ENCODE data around the gene DYNLRB2.

- no peak for TF ChIP-seq CTCF (IDR thresholded peaks at IDR 0.05)
- TF ChIP-seq POLR2AphosphoS5 (IDR thresholded peaks at IDR 0.05), result no peak
- no peak for TF ChIP-seq POLR2A (IDR thresholded peaks at IDR 0.05)
- no peak for TF ChIP-seq EP300 (IDR thresholded peaks at IDR 0.05)
Observed at GRCh38 chr16:80547145-80547544, 6.4 kb downstream of the DYNLRB2 start.
